GM12878 (cell line): ENCODE measurements around the gene REEP1. TPM values are rescaled to one million over a fixed set of nuclear protein-coding genes. Genes with fewer than 3 reads are reported as not detected.

Experiments used
- ATAC-seq: fragments of 200-7000 bp; cut with Tn5 transposase; 3 replicates; pipeline ENCODE4 v1.9.1; 2020; ENCODE audit warnings: mild to moderate bottlenecking, moderate library complexity
- BruUV-seq: library from RNA; stranded (reverse); fragments of 400-500 nt; replicated peaks from 2 replicates; lab custom pipeline; 2021; lab: Mats Ljungman, UMichigan
- CTCF ChIA-PET: fragments of 300-600 bp; sonication (Branson Sonifier 250); formaldehyde crosslinking; extraction: SDS; loops from one replicate; lab custom pipeline; 2021; ENCODE audit warnings: inconsistent platforms; lab: Yijun Ruan, JAX
- POLR2A ChIA-PET: fragments of 350-600 bp; formaldehyde crosslinking; extraction: SDS; loops from one replicate; lab custom pipeline; 2021; ENCODE audit warnings: inconsistent platforms; lab: Charles Lee
- RAD21 ChIA-PET: fragments of 300-600 bp; sonication (Branson Sonifier 250); formaldehyde crosslinking; loops from one replicate; lab custom pipeline; 2023; ENCODE audit warnings: antibody characterized with exemption; ENCODE audit not compliant: unreplicated experiment; lab: Charles Lee
- SMC1A ChIA-PET: fragments of 300-600 bp; sonication (Branson Sonifier 250); formaldehyde crosslinking; loops from one replicate; lab custom pipeline; 2023; ENCODE audit not compliant: unreplicated experiment, uncharacterized antibody; lab: Charles Lee
- DNase-seq: peaks from one replicate; pipeline ENCODE4 v3.0.0-alpha.2; 2011; ENCODE audit warnings: low read depth, low spot score
- FAIRE-seq: peaks from 3 replicates; lab custom pipeline; 2011; peaks lifted over from hg19 to GRCh38; lab: Jason Lieb, UNC
- H2AFZ ChIP-seq: 2 replicates; pipeline ENCODE4 v1.6.0; 2011; ENCODE audit warnings: low read depth, low read length, control low read depth; ENCODE audit not compliant: control insufficient read depth
- H3K27ac ChIP-seq: 2 replicates; pipeline ENCODE4 v1.5.1; 2011; ENCODE audit warnings: control low read depth; ENCODE audit not compliant: control insufficient read depth, insufficient read depth
- H3K27me3 ChIP-seq, 2 experiments: replicated peaks in 1 of 2; 2 replicates each; pipeline versions ENCODE4 v1.6.0 to v1.6.1; 2011; ENCODE audit warnings: low read length in 1 of 2; ENCODE audit not compliant: control insufficient read depth in 2 of 2, insufficient read depth in 2 of 2
- H3K36me3 ChIP-seq, 2 experiments: 2 replicates each; pipeline ENCODE4 v1.5.1; 2011; ENCODE audit warnings: low read length in 1 of 2; ENCODE audit not compliant: control insufficient read depth in 2 of 2, insufficient read depth in 2 of 2
- H3K4me1 ChIP-seq: 2 replicates; pipeline ENCODE4 v1.6.1; 2011; ENCODE audit warnings: mild to moderate bottlenecking, low read length, moderate library complexity, mixed read lengths; ENCODE audit not compliant: control insufficient read depth, insufficient read depth
- H3K4me2 ChIP-seq: 2 replicates; pipeline ENCODE4 v1.6.0; 2011; ENCODE audit warnings: control low read depth; ENCODE audit not compliant: control insufficient read depth, insufficient read depth
- H3K4me3 ChIP-seq: fragments of 200-600 bp; sonication (generic); 2 replicates; pipeline ENCODE4 v1.5.1; 2016
- H3K79me2 ChIP-seq: 2 replicates; pipeline ENCODE4 v1.6.0; 2011; ENCODE audit warnings: low read length; ENCODE audit not compliant: control insufficient read depth, insufficient read depth
- H3K9ac ChIP-seq: 2 replicates; pipeline ENCODE4 v1.8.0; 2011; ENCODE audit warnings: low read length, control low read depth, mixed read lengths; ENCODE audit not compliant: control insufficient read depth, insufficient read depth
- H3K9me3 ChIP-seq: replicated peaks from 3 replicates; pipeline ENCODE4 v1.5.1; 2011; ENCODE audit warnings: mild to moderate bottlenecking, low read length; ENCODE audit not compliant: control insufficient read depth, insufficient read depth
- H4K20me1 ChIP-seq: 2 replicates; pipeline ENCODE4 v1.6.0; 2011; ENCODE audit not compliant: control insufficient read depth, insufficient read depth
- CEBPZ ChIP-seq: fragments of 150-350 bp; IDR thresholded peaks from 2 replicates; pipeline ENCODE4 v1.6.1; 2016; ENCODE audit warnings: low read depth, low read length
- EP300 ChIP-seq, 2 experiments: fragments of 150-350 bp in 1 of 2; IDR thresholded peaks; 2 replicates each; pipeline ENCODE4 v1.6.1; 2011 to 2012; ENCODE audit warnings: low read depth in 2 of 2, low read length in 2 of 2, borderline replicate concordance in 1 of 2, improper control_type of control experiment in 1 of 2, inconsistent platforms in 1 of 2; ENCODE audit not compliant: control insufficient read depth in 1 of 2
- JUNB ChIP-seq: IDR thresholded peaks from 2 replicates; pipeline ENCODE4 v1.6.1; 2016; ENCODE audit warnings: antibody characterized with exemption, mild to moderate bottlenecking
- MYC ChIP-seq: IDR thresholded peaks from 2 replicates; pipeline ENCODE4 v1.6.1; 2011; ENCODE audit warnings: mild to moderate bottlenecking, low read length, moderate library complexity, inconsistent platforms; ENCODE audit not compliant: insufficient read depth, insufficient replicate concordance, insufficient read length, severe bottlenecking
- RAD51 ChIP-seq: fragments of 450-650 bp; IDR thresholded peaks from 2 replicates; pipeline ENCODE4 v1.6.1; 2016; ENCODE audit warnings: moderate library complexity, mild to moderate bottlenecking, inconsistent platforms
- RCOR1 ChIP-seq: conservative IDR thresholded peaks from 2 replicates; pipeline ENCODE4 v1.6.1; 2012; ENCODE audit warnings: low read depth, low read length, improper control_type of control experiment
- RELA ChIP-seq: fragments of 450-650 bp; IDR thresholded peaks from 2 replicates; pipeline ENCODE4 v1.8.0; 2014; ENCODE audit warnings: borderline replicate concordance; ENCODE audit not compliant: partially characterized antibody
- SP1 ChIP-seq: IDR thresholded peaks from one replicate; pipeline ENCODE4 v1.6.1; 2011; ENCODE audit warnings: low read depth, low read length
- WRNIP1 ChIP-seq: IDR thresholded peaks from 2 replicates; pipeline ENCODE4 v1.6.1; 2011; ENCODE audit warnings: low read depth, low read length, improper control_type of control experiment, borderline replicate concordance
- ZBTB33 ChIP-seq: fragments of 450-650 bp; IDR thresholded peaks from 2 replicates; pipeline ENCODE4 v1.6.1; 2017; ENCODE audit warnings: mild to moderate bottlenecking
- ZNF24 ChIP-seq: fragments of 450-650 bp; IDR thresholded peaks from 2 replicates; pipeline ENCODE4 v1.6.1; 2017; ENCODE audit warnings: antibody characterized with exemption, mild to moderate bottlenecking
- in situ Hi-C: fragments of 300-500 bp; cut with MboI; formaldehyde crosslinking; loops from 9 replicates; pipeline ENCODE4 v1.14.3; 2018; ENCODE audit warnings: mixed read lengths
- intact Hi-C: fragments of 100-400 bp; cut with micrococcal nuclease; formaldehyde crosslinking; loops from one replicate; pipeline ENCODE4 v1.14.2; 2022; ENCODE audit not compliant: unreplicated experiment
- polyA plus RNA-seq, 11 experiments: library from polyadenylated mRNA; depleted of rRNA in 4 of 11; unstranded in 6 of 11; stranded (reverse) in 5 of 11; fragments of >200 nt; fragmentation: Nextera tagmentation in 4 of 11; fragmentation: Illumina TruSeq in 1 of 11; extraction: Ambion mirVana in 4 of 11; extraction: Trizol in 1 of 11; gene quantifications; 1 replicate in 1 of 11; 2 replicates in 10 of 11; pipeline versions ENCODE4 v1.2.1 to v1.2.3, GENCODE V29; 2011 to 2016; ENCODE audit warnings: inconsistent platforms in 2 of 11, missing spikeins in 2 of 11, low read depth in 1 of 11
- total RNA-seq, 4 experiments: library from RNA; depleted of rRNA in 3 of 4; stranded (reverse); fragments of >200 nt in 3 of 4; fragmentation: Illumina TruSeq in 1 of 4; extraction: Trizol in 1 of 4; gene quantifications; 2 replicates each; pipeline versions ENCODE4 v1.2.1 to v1.2.3, GENCODE V29; 2013 to 2021
- TF ChIP-seq, protein P1 (sequence below): fragments of 450-650 bp; IDR thresholded peaks from 2 replicates; pipeline ENCODE4 v1.6.1; 2017; ENCODE audit warnings: low read depth, mild to moderate bottlenecking, moderate library complexity
- TF ChIP-seq, protein P2 (sequence below): IDR thresholded peaks from 2 replicates; pipeline ENCODE4 v1.6.1; 2012; ENCODE audit warnings: low read depth, low read length, improper control_type of control experiment

Gene REEP1
- total and polyA plus RNA-seq, 10 of the 15 experiments (the other 5 are each of a cell fraction or from before 2014, with no cell fraction given), result 0.02 to 0.30 (median 0.09) TPM; not detected in 1

- H2AFZ ChIP-seq, result no peak overlapping the region
- H3K4me1 ChIP-seq, result peaks cover 23% of the 10 kb centered on the region
- FAIRE-seq (no peak), DNase-seq (no peak), ATAC-seq (peak; percentile 58)
- peak overlapping the region; percentile 8; the same call in 1 of the 2 replicates for H3K4me3 ChIP-seq
- H3K27me3 ChIP-seq, result no peaks in the 10 kb centered on the region
- H3K4me2 ChIP-seq, result peak overlapping the region; percentile 74
- H3K36me3 ChIP-seq, result peaks cover 0 to 3% of the 10 kb centered on the region in 2 experiments; a peak in 3 of 4 replicates
- no TSS peak for BruUV-seq
- peak overlapping the region; percentile 78 for H3K27ac ChIP-seq
- H3K9ac ChIP-seq, result no peak overlapping the region
- RAD21 ChIA-PET, result interaction anchor here (0.7 to 1.9 kb wide), 3 partner anchors 10 to 80 kb away, joined by 3 to 4 read pairs (median 3); partner anchors contain the start of gene PTCD3
- H3K79me2 ChIP-seq, result peaks cover 92% of the 10 kb centered on the region
- intact Hi-C loops (no loop called here), in situ Hi-C loops (no loop called here)
- H4K20me1 ChIP-seq, result no peaks in the 10 kb centered on the region
- POLR2A ChIA-PET, result interaction anchor here (0.5 to 2.1 kb wide), 5 partner anchors 9 to 625 kb away, joined by 3 to 18 read pairs (median 4); partner anchors contain the start of genes GGCX and IMMT
- SMC1A ChIA-PET, result interaction anchor here (1.0 to 2.1 kb wide), 4 partner anchors 8 to 63 kb away, joined by 3 to 14 read pairs (median 8); partner anchors contain the start of gene IMMT
- CTCF ChIA-PET, result interaction anchor here (0.6 to 2.5 kb wide), 7 partner anchors 8 to 557 kb away, joined by 3 to 11 read pairs (median 4); partner anchors contain the start of gene IMMT
- H3K9me3 ChIP-seq, result no peaks in the 10 kb centered on the region; the same call in 2 of the 3 replicates
- TF ChIP-seq RCOR1, result no peak
- TF ChIP-seq, protein P1, sequence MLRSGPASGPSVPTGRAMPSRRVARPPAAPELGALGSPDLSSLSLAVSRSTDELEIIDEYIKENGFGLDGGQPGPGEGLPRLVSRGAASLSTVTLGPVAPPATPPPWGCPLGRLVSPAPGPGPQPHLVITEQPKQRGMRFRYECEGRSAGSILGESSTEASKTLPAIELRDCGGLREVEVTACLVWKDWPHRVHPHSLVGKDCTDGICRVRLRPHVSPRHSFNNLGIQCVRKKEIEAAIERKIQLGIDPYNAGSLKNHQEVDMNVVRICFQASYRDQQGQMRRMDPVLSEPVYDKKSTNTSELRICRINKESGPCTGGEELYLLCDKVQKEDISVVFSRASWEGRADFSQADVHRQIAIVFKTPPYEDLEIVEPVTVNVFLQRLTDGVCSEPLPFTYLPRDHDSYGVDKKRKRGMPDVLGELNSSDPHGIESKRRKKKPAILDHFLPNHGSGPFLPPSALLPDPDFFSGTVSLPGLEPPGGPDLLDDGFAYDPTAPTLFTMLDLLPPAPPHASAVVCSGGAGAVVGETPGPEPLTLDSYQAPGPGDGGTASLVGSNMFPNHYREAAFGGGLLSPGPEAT, result no peak
- no peak for TF ChIP-seq MYC
- TF ChIP-seq, protein P2, sequence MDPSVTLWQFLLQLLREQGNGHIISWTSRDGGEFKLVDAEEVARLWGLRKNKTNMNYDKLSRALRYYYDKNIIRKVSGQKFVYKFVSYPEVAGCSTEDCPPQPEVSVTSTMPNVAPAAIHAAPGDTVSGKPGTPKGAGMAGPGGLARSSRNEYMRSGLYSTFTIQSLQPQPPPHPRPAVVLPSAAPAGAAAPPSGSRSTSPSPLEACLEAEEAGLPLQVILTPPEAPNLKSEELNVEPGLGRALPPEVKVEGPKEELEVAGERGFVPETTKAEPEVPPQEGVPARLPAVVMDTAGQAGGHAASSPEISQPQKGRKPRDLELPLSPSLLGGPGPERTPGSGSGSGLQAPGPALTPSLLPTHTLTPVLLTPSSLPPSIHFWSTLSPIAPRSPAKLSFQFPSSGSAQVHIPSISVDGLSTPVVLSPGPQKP, result no peak
- no peak for TF ChIP-seq JUNB
- no peak for TF ChIP-seq RELA
- no peak for TF ChIP-seq ZBTB33
- TF ChIP-seq SP1, result no peak
- TF ChIP-seq RAD51, result no peak
- TF ChIP-seq ZNF24, result no peak
- no peak for TF ChIP-seq EP300 (IDR thresholded peaks at IDR 0.05; ENCODE audit: borderline replicate concordance in 1 of 2, control insufficient read depth in 1 of 2, low read depth in 2 of 2, low read length in 2 of 2)
- TF ChIP-seq WRNIP1, result no peak
- no peak for TF ChIP-seq CEBPZ
These were observed 151.0 kb downstream of the REEP1 start for GRCh38 chr2:86186431-86186830.
